HEK293 (cell line): Measurements from ENCODE around the gene KIZ.

Experiments used
- CTCF ChIA-PET: fragments of 350-600 bp; formaldehyde crosslinking; extraction: SDS; loops from one replicate; lab custom pipeline; 2021; ENCODE audit warnings: antibody characterized with exemption; lab: Yijun Ruan, JAX
- POLR2A ChIA-PET: fragments of 300-600 bp; formaldehyde crosslinking; extraction: SDS; loops from one replicate; lab custom pipeline; 2020; ENCODE audit warnings: antibody characterized with exemption, inconsistent platforms; lab: Yijun Ruan, JAX
- H3K27ac ChIP-seq: fragments of 200-500 bp; sonication (Bioruptor generic); 2 replicates; pipeline ENCODE4 v1.5.1; 2014; ENCODE audit warnings: low read depth, low read length, control low read depth, inconsistent platforms; ENCODE audit errors: extremely low read depth
- H3K36me3 ChIP-seq, 2 experiments: fragments of 200-500 bp in 1 of 2; sonication (Bioruptor generic) in 1 of 2; 1 replicate in 1 of 2; 2 replicates in 1 of 2; pipeline ENCODE4 v1.5.1; 2014 to 2017; ENCODE audit warnings: inconsistent platforms in 2 of 2, low read length in 2 of 2; ENCODE audit not compliant: control insufficient read depth in 2 of 2, insufficient read depth in 1 of 2
- H3K4me1 ChIP-seq: fragments of 200-500 bp; sonication (Bioruptor generic); 2 replicates; pipeline ENCODE4 v1.5.1; 2014; ENCODE audit warnings: mild to moderate bottlenecking, low read length, inconsistent platforms; ENCODE audit not compliant: control insufficient read depth, insufficient read depth
- H3K4me3 ChIP-seq: 2 replicates; pipeline ENCODE4 v1.5.1; 2011; ENCODE audit warnings: low read depth, mild to moderate bottlenecking, control low read depth, low read length, moderate library complexity
- H3K9me3 ChIP-seq: fragments of 200-500 bp; sonication (Bioruptor generic); 2 replicates; pipeline ENCODE4 v1.5.1; 2014; ENCODE audit warnings: low read depth, low read length, inconsistent platforms; ENCODE audit not compliant: control insufficient read depth, insufficient read depth
- EGR2 ChIP-seq: fragments of 450-650 bp; formaldehyde crosslinking; IDR thresholded peaks from 2 replicates; pipeline ENCODE4 v1.5.1; 2016; ENCODE audit warnings: low read depth, missing biosample characterization, missing genetic modification characterization
- FEZF1 ChIP-seq: fragments of 450-650 bp; formaldehyde crosslinking; IDR thresholded peaks from 2 replicates; pipeline ENCODE4 v1.5.1; 2016; ENCODE audit warnings: missing biosample characterization, missing genetic modification characterization
- GFI1B ChIP-seq: fragments of 450-650 bp; formaldehyde crosslinking; IDR thresholded peaks from 2 replicates; pipeline ENCODE4 v1.5.1; 2016; ENCODE audit warnings: missing biosample characterization, missing genetic modification characterization
- GLIS1 ChIP-seq: fragments of 450-650 bp; formaldehyde crosslinking; IDR thresholded peaks from 2 replicates; pipeline ENCODE4 v1.5.1; 2016; ENCODE audit warnings: missing biosample characterization, missing genetic modification characterization
- GLIS2 ChIP-seq: fragments of 450-650 bp; formaldehyde crosslinking; IDR thresholded peaks from 2 replicates; pipeline ENCODE4 v1.5.1; 2016; ENCODE audit warnings: missing biosample characterization, missing genetic modification characterization
- IKZF3 ChIP-seq: fragments of 450-650 bp; IDR thresholded peaks from 2 replicates; pipeline ENCODE4 v1.5.0; 2018; ENCODE audit warnings: missing biosample characterization, mild to moderate bottlenecking, missing genetic modification characterization, moderate library complexity
- REPIN1 ChIP-seq: fragments of 450-650 bp; formaldehyde crosslinking; IDR thresholded peaks from 2 replicates; pipeline ENCODE4 v1.5.1; 2017; ENCODE audit warnings: missing biosample characterization, missing genetic modification characterization, low read depth
- SCRT2 ChIP-seq: fragments of 450-650 bp; formaldehyde crosslinking; IDR thresholded peaks from 2 replicates; pipeline ENCODE4 v1.5.1; 2016; ENCODE audit warnings: missing biosample characterization, missing genetic modification characterization
- SP2 ChIP-seq: fragments of 450-650 bp; formaldehyde crosslinking; IDR thresholded peaks from 2 replicates; pipeline ENCODE4 v1.5.1; 2016; ENCODE audit warnings: missing biosample characterization, missing genetic modification characterization
- SP3 ChIP-seq: fragments of 450-650 bp; formaldehyde crosslinking; IDR thresholded peaks from 2 replicates; pipeline ENCODE4 v1.5.1; 2016; ENCODE audit warnings: missing biosample characterization, missing genetic modification characterization
- SP7 ChIP-seq: fragments of 450-650 bp; formaldehyde crosslinking; IDR thresholded peaks from 2 replicates; pipeline ENCODE4 v1.5.1; 2016; ENCODE audit warnings: missing biosample characterization, missing genetic modification characterization
- ZBTB17 ChIP-seq: fragments of 450-650 bp; formaldehyde crosslinking; IDR thresholded peaks from 2 replicates; pipeline ENCODE4 v1.5.1; 2016; ENCODE audit warnings: missing biosample characterization, missing genetic modification characterization
- ZFP69B ChIP-seq: fragments of 450-650 bp; formaldehyde crosslinking; IDR thresholded peaks from 2 replicates; pipeline ENCODE4 v1.5.1; 2016; ENCODE audit warnings: missing biosample characterization, missing genetic modification characterization
- ZNF112 ChIP-seq: fragments of 450-650 bp; formaldehyde crosslinking; IDR thresholded peaks from 2 replicates; pipeline ENCODE4 v1.5.0; 2017; ENCODE audit warnings: missing biosample characterization, missing genetic modification characterization
- ZNF132 ChIP-seq: fragments of 450-650 bp; formaldehyde crosslinking; IDR thresholded peaks from 2 replicates; pipeline ENCODE4 v1.5.1; 2017; ENCODE audit warnings: missing biosample characterization, missing genetic modification characterization, borderline replicate concordance
- ZNF292 ChIP-seq: fragments of 450-650 bp; formaldehyde crosslinking; IDR thresholded peaks from 2 replicates; pipeline ENCODE4 v1.5.1; 2016; ENCODE audit warnings: low read depth, missing biosample characterization, missing genetic modification characterization, borderline replicate concordance
- ZNF404 ChIP-seq: fragments of 450-650 bp; formaldehyde crosslinking; IDR thresholded peaks from 2 replicates; pipeline ENCODE4 v1.5.1; 2017; ENCODE audit warnings: missing biosample characterization, missing genetic modification characterization
- ZNF473 ChIP-seq: fragments of 450-650 bp; formaldehyde crosslinking; IDR thresholded peaks from 2 replicates; pipeline ENCODE4 v1.5.1; 2017; ENCODE audit warnings: missing biosample characterization, missing genetic modification characterization
- ZNF501 ChIP-seq: fragments of 450-650 bp; formaldehyde crosslinking; IDR thresholded peaks from 2 replicates; pipeline ENCODE4 v1.5.1; 2016; ENCODE audit warnings: missing biosample characterization, missing genetic modification characterization
- ZNF510 ChIP-seq: fragments of 450-650 bp; formaldehyde crosslinking; IDR thresholded peaks from 2 replicates; pipeline ENCODE4 v1.5.1; 2018; ENCODE audit warnings: mild to moderate bottlenecking, missing genetic modification characterization, missing biosample characterization; ENCODE audit not compliant: insufficient replicate concordance
- ZNF548 ChIP-seq: fragments of 450-650 bp; formaldehyde crosslinking; IDR thresholded peaks from 2 replicates; pipeline ENCODE4 v1.5.1; 2016; ENCODE audit warnings: missing biosample characterization, missing genetic modification characterization
- ZNF560 ChIP-seq: fragments of 450-650 bp; formaldehyde crosslinking; IDR thresholded peaks from 2 replicates; pipeline ENCODE4 v1.5.1; 2017; ENCODE audit warnings: missing biosample characterization, missing genetic modification characterization, borderline replicate concordance
- ZNF626 ChIP-seq: fragments of 450-650 bp; sonication (Bioruptor Pico); formaldehyde crosslinking; IDR thresholded peaks from 2 replicates; pipeline ENCODE4 v1.5.1; 2018; ENCODE audit warnings: missing biosample characterization, missing genetic modification characterization, inconsistent platforms
- ZNF747 ChIP-seq: fragments of 450-650 bp; formaldehyde crosslinking; IDR thresholded peaks from 2 replicates; pipeline ENCODE4 v1.5.1; 2016; ENCODE audit warnings: missing biosample characterization, missing genetic modification characterization
- ZNF768 ChIP-seq: fragments of 450-650 bp; formaldehyde crosslinking; IDR thresholded peaks from 2 replicates; pipeline ENCODE4 v1.5.1; 2018; ENCODE audit warnings: missing biosample characterization, mild to moderate bottlenecking, missing genetic modification characterization
- ZNF791 ChIP-seq: fragments of 450-650 bp; formaldehyde crosslinking; IDR thresholded peaks from 2 replicates; pipeline ENCODE4 v1.5.1; 2016; ENCODE audit warnings: missing biosample characterization, missing genetic modification characterization
- ZNF792 ChIP-seq: fragments of 450-650 bp; formaldehyde crosslinking; IDR thresholded peaks from 2 replicates; pipeline ENCODE4 v1.5.1; 2016; ENCODE audit warnings: missing biosample characterization, missing genetic modification characterization
- TF ChIP-seq, protein P1 (sequence below): fragments of 450-650 bp; formaldehyde crosslinking; IDR thresholded peaks from 2 replicates; pipeline ENCODE4 v1.5.1; 2016; ENCODE audit warnings: missing biosample characterization, missing genetic modification characterization
- TF ChIP-seq, protein P2 (sequence below): fragments of 450-650 bp; formaldehyde crosslinking; IDR thresholded peaks from 2 replicates; pipeline ENCODE4 v1.5.1; 2016; ENCODE audit warnings: missing biosample characterization, missing genetic modification characterization

Gene KIZ

GRCh38 chr20:21234806-21235483 lies 109.1 kb downstream of the KIZ start:
- TF ChIP-seq ZFP69B (tag by site-specific recombination): no peak
- TF ChIP-seq ZNF501 (tag by site-specific recombination): no peak
- no peak for TF ChIP-seq ZNF768 (tag by site-specific recombination)
- TF ChIP-seq GLIS2 (tag by site-specific recombination): no peak
- TF ChIP-seq ZNF747: no peak
- no peak for TF ChIP-seq REPIN1
- TF ChIP-seq ZNF560: no peak
- no peak for TF ChIP-seq EGR2
- no peak for TF ChIP-seq SP2
- TF ChIP-seq GFI1B: no peak
- no peak for TF ChIP-seq ZNF132
- no peak for TF ChIP-seq ZNF548 (tag by site-specific recombination)
- TF ChIP-seq ZNF791: no peak
- TF ChIP-seq IKZF3 (tag by site-specific recombination): no peak
- TF ChIP-seq FEZF1: no peak
- TF ChIP-seq SP3 (tag by site-specific recombination): no peak
- no peak for TF ChIP-seq ZNF473 (tag by site-specific recombination)
- no peak for TF ChIP-seq ZNF404
- no peak for TF ChIP-seq ZNF292 (tag by site-specific recombination)
- no peak for TF ChIP-seq ZNF510 (tag by site-specific recombination)
- no peaks in the 10 kb centered on the region for H3K9me3 ChIP-seq
- POLR2A ChIA-PET: interaction anchor here (2.4 kb wide), 1 partner anchor 271 kb away, joined by 5 read pairs; no protein-coding TSS in a partner anchor
- no peaks in the 10 kb centered on the region for H3K4me1 ChIP-seq
- no peak overlapping the region for H3K4me3 ChIP-seq
- H3K36me3 ChIP-seq: peaks cover 0 to 15% of the 10 kb centered on the region in 2 experiments; a peak in 2 of 3 replicates
- H3K27ac ChIP-seq: no peak overlapping the region
- CTCF ChIA-PET: interaction anchor here (0.6 to 4.8 kb wide), 62 partner anchors 8 to 982 kb away, joined by 3 to 150 read pairs (median 5); no protein-coding TSS in a partner anchor

DNA sequence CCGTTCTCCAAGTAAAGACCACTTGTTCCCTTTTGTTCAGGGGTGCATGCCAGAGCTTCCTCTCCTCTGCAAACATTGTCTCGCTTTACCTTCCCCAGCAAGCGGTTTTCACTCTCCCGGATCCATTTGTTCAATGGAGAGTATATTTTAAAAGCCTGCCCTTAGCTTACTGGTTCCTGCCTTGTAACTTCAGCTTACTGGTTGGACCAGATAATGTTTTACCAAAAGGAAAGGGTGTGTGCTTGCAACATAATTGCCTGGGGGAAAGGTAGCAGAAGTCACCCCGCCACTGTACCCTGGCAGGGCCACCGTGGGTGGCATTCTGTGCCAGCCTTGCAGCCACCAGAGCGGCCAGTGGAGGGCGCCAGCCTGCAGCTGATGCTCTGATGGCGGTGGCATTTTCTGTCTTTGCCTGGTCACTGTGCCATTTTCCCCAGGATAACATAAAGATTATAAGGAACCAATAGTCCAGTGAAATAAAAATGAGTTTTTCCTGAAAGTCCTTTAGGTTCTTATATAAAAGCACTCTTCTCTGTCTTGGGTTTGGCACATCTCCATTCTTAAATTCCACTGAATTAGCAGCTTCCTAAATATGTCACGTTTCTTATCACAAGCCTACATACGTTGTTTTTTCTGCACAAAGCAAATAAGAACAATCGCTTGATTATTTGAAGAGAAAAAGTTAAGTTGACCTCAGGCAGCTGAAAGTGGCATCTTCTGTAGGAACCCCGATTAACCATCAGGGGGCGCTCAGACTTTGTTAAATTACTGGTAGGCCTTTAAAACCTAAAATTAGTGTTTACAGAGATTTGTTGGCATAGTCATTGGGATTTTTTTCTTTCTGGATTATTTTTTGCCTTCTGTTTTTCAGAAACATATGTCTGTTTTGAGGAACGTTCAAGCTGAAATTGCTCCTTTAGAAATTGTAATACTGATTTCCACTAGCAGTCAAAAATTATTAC lies 109.9 kb downstream of the KIZ start:
- ChIA-PET CTCF (interaction anchor here (0.5 to 4.8 kb wide), 88 partner anchors 9 to 982 kb away, joined by 3 to 150 read pairs (median 4); partner anchors contain the start of gene KIZ), POLR2A (interaction anchor here (2.4 kb wide), 1 partner anchor 270 kb away, joined by 5 read pairs; no protein-coding TSS in a partner anchor)
- Histone ChIP-seq H3K27ac (no peak overlapping the region), H3K4me1 (no peaks in the 10 kb centered on the region), H3K36me3 (peaks cover 0 to 7% of the 10 kb centered on the region in 2 experiments; a peak in 2 of 3 replicates), H3K9me3 (no peaks in the 10 kb centered on the region), H3K4me3 (no peak overlapping the region)
- TF ChIP-seq GLIS1 (tag by site-specific recombination) (peak; percentile 37; the same call in 1 of the 2 replicates), ZNF112 (tag by site-specific recombination) (no peak), ZNF768 (tag by site-specific recombination) (no peak), SP7 (no peak), GLIS2 (tag by site-specific recombination) (no peak), SCRT2 (tag by site-specific recombination) (no peak), ZNF792 (tag by site-specific recombination) (no peak), ZNF626 (tag by site-specific recombination) (no peak), ZBTB17 (tag by site-specific recombination) (peak; percentile 40; the same call in 1 of the 2 replicates), SP3 (tag by site-specific recombination) (no peak), ZNF501 (tag by site-specific recombination) (no peak)
- TF ChIP-seq, protein P1, sequence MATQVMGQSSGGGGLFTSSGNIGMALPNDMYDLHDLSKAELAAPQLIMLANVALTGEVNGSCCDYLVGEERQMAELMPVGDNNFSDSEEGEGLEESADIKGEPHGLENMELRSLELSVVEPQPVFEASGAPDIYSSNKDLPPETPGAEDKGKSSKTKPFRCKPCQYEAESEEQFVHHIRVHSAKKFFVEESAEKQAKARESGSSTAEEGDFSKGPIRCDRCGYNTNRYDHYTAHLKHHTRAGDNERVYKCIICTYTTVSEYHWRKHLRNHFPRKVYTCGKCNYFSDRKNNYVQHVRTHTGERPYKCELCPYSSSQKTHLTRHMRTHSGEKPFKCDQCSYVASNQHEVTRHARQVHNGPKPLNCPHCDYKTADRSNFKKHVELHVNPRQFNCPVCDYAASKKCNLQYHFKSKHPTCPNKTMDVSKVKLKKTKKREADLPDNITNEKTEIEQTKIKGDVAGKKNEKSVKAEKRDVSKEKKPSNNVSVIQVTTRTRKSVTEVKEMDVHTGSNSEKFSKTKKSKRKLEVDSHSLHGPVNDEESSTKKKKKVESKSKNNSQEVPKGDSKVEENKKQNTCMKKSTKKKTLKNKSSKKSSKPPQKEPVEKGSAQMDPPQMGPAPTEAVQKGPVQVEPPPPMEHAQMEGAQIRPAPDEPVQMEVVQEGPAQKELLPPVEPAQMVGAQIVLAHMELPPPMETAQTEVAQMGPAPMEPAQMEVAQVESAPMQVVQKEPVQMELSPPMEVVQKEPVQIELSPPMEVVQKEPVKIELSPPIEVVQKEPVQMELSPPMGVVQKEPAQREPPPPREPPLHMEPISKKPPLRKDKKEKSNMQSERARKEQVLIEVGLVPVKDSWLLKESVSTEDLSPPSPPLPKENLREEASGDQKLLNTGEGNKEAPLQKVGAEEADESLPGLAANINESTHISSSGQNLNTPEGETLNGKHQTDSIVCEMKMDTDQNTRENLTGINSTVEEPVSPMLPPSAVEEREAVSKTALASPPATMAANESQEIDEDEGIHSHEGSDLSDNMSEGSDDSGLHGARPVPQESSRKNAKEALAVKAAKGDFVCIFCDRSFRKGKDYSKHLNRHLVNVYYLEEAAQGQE (tag by site-specific recombination): no peak
- TF ChIP-seq, protein P2, sequence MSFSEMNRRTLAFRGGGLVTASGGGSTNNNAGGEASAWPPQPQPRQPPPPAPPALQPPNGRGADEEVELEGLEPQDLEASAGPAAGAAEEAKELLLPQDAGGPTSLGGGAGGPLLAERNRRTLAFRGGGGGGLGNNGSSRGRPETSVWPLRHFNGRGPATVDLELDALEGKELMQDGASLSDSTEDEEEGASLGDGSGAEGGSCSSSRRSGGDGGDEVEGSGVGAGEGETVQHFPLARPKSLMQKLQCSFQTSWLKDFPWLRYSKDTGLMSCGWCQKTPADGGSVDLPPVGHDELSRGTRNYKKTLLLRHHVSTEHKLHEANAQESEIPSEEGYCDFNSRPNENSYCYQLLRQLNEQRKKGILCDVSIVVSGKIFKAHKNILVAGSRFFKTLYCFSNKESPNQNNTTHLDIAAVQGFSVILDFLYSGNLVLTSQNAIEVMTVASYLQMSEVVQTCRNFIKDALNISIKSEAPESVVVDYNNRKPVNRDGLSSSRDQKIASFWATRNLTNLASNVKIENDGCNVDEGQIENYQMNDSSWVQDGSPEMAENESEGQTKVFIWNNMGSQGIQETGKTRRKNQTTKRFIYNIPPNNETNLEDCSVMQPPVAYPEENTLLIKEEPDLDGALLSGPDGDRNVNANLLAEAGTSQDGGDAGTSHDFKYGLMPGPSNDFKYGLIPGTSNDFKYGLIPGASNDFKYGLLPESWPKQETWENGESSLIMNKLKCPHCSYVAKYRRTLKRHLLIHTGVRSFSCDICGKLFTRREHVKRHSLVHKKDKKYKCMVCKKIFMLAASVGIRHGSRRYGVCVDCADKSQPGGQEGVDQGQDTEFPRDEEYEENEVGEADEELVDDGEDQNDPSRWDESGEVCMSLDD: no peak
